Measurements from ENCODE around the gene CREBZF.
"Not testable (repeated sequence)": the region's sequence is repeated elsewhere in the genome, so short reads cannot be mapped to it uniquely, and the experiment has no call there.

Gene CREBZF

GRCh38 chr11:85627998-85628770 lies 36.7 kb downstream of the CREBZF start, which contains the start of gene TMEM126B:
Gene TMEM126B (plus strand): TSS chr11:85628593. CDS start chr11:85628608, 15 bp downstream.
- DNase-seq (ENCODE audit: low spot score) (peak; percentile 89), FAIRE-seq (peak; percentile 90)

- FAIRE-seq (no peak), DNase-seq (ENCODE audit: low spot score) (no peak)
Measured at GRCh38 chr11:85627332-85627997, 37.5 kb downstream of the CREBZF start, which contains the start of gene DLG2. Gene DLG2 (minus strand): TSS chr11:85627344.

GRCh38 chr11:85626496-85626895 lies 38.4 kb downstream of the CREBZF start:
- no peak for FAIRE-seq
- DNase-seq (ENCODE audit: low spot score), result no peak

- DNase-seq (ENCODE audit: low spot score) (no peak), FAIRE-seq (no peak)
Measured at GRCh38 chr11:85620256-85620655, 44.7 kb downstream of the CREBZF start.

- no peak for DNase-seq (ENCODE audit: low spot score)
- no peak for FAIRE-seq
Measured at GRCh38 chr11:85619499-85619898, 45.4 kb downstream of the CREBZF start.

GRCh38 chr11:85611643-85612042 lies 53.3 kb downstream of the CREBZF start:
- not testable (repeated sequence) for DNase-seq (ENCODE audit: low spot score); FAIRE-seq
